Fibroblast of villous mesenchyme (primary cell): ENCODE measurements around the gene STX19. TPM values are rescaled to one million over a fixed set of nuclear protein-coding genes. Genes with fewer than 3 reads are reported as not detected.

ENCODE experiments used
- small RNA-seq: library from RNA; depleted of rRNA; stranded (forward); fragments of <200 nt; gene quantifications from one replicate; pipeline ENCODE3, GENCODE V24; 2012
- total RNA-seq: library from RNA; depleted of rRNA; stranded (reverse); fragments of >200 nt; gene quantifications from 2 replicates; pipeline ENCODE4 v1.2.3, GENCODE V29; 2012

STX19 gene
- total RNA-seq, 1 donor = not detected

Small RNA genes lying within 50 kb of the gene (small RNA-seq; reads per million reads assigned to genes)
- gene RF00019 (not detected), gene RNU6-511P (not detected)

Other genes starting within 250 kb of the STX19 start
- 12.1 and 14.2 TPM in 2 replicates for gene PROS1, start 54.7 kb downstream of the STX19 start, total RNA-seq
- 14.7 and 15.5 TPM in 2 replicates for gene ARL13B, start 48.4 kb downstream of the STX19 start, total RNA-seq
- gene DHFR2, start 34.3 kb upstream of the STX19 start, total RNA-seq = 3.2 and 4.7 TPM in 2 replicates
- gene NSUN3, start 34.5 kb upstream of the STX19 start, total RNA-seq = 13.4 and 15.5 TPM in 2 replicates